Uterus (tissue), 4 donors: ENCODE results near the gene HBP1. TPM values are rescaled to one million over a fixed set of nuclear protein-coding genes. Genes with fewer than 3 reads are reported as not detected.
"Not testable (repeated sequence)": the region's sequence is repeated elsewhere in the genome, so short reads cannot be mapped to it uniquely, and the experiment has no call there.

ENCODE experiments used
- DNase-seq, 2 donors: peaks; one replicate each; pipeline ENCODE4 v3.0.0-alpha.2; 2019 to 2020
- H3K27ac ChIP-seq, 2 donors: fragments of 200-600 bp; sonication (generic); 1 replicate in 1 of 2; 2 replicates in 1 of 2; pipeline ENCODE4 v1.5.1; 2016 to 2018
- H3K27me3 ChIP-seq, 2 donors: fragments of 200-600 bp; sonication (generic); one replicate each; pipeline ENCODE4 v1.5.1; 2018 to 2019; ENCODE audit warnings: control low read depth in 1 of 2
- H3K36me3 ChIP-seq, 2 donors: fragments of 200-600 bp; sonication (generic); one replicate each; pipeline ENCODE4 v1.5.1; 2019; ENCODE audit warnings: control low read depth in 1 of 2
- H3K4me1 ChIP-seq, 2 donors: fragments of 200-600 bp; sonication (generic); one replicate each; pipeline ENCODE4 v1.5.1; 2018 to 2019; ENCODE audit warnings: control low read depth in 1 of 2
- H3K4me3 ChIP-seq, 2 donors: fragments of 200-600 bp; sonication (generic); 1 replicate in 1 of 2; 2 replicates in 1 of 2; pipeline ENCODE4 v1.5.1; 2018 to 2019; ENCODE audit warnings: mild to moderate bottlenecking in 1 of 2
- H3K9me3 ChIP-seq, 2 donors: fragments of 200-600 bp; sonication (generic); one replicate each; pipeline ENCODE4 v1.5.1; 2019; ENCODE audit warnings: control low read depth in 1 of 2
- CTCF ChIP-seq, 4 experiments: fragments of 200-600 bp in 2 of 4; fragments of 450-650 bp in 2 of 4; sonication (generic) in 2 of 4; IDR thresholded peaks; one replicate each; pipeline ENCODE4 v1.5.1; 2016 to 2019; ENCODE audit warnings: antibody characterized with exemption in 4 of 4, mild to moderate bottlenecking in 2 of 4, moderate library complexity in 1 of 4
- POLR2A ChIP-seq, 2 donors: fragments of 450-650 bp; IDR thresholded peaks; one replicate each; pipeline ENCODE4 v1.6.1; 2016; ENCODE audit warnings: antibody characterized with exemption in 2 of 2, mild to moderate bottlenecking in 1 of 2, moderate library complexity in 1 of 2
- intact Hi-C: fragments of 100-400 bp; cut with DNase I; formaldehyde crosslinking; loops from one replicate; pipeline ENCODE4 v1.15.1; 2023; ENCODE audit warnings: low total_unique reads
- total RNA-seq, 4 donors: library from RNA; depleted of rRNA in 3 of 4; stranded (reverse); fragments of >200 nt in 3 of 4; gene quantifications; one replicate each; pipeline versions ENCODE4 v1.1.0 to v1.2.4, GENCODE V29; 2014 to 2023
- donor health status: DM: yes; HTN: yes; CAD: no.

HBP1 gene
- total RNA-seq, 4 donors from 2014 or later: 48.3 to 169 (median 130) TPM

DNA sequence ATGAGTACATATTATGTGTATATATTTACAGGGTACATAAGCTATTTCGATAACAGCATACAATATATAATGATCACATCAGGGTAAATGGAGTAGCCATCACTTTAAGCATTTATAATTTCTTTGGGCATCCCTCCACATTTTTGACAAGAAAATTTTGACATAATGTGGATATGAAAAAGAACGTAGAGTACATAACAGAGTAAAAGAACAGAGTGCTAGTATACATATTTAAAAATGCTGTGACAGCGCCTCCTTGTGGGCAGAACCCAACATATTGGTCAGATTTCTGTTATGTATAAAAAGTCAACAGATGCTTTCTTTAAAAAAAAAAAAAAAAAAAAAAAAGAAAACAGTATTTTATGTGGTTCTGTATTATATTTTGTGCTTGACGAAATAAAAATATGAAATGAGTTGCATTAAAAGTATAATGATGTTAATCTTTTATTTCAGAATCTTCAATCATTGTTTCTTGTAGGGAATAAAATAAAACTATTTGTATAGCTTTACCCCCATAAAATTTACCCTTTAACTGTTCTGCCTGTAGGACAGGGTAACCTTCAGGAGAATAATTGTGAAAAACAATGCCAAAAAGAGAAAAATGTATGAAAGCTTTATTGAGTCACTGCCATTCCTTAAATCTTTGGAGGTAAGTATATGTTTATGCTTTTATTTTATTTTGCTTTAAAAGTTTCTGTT, 18.3 kb upstream of the HBP1 start:
- Histone ChIP-seq H3K4me3 (no peak overlapping the region), H3K9me3 (no peaks in the 10 kb centered on the region), H3K27ac (no peak overlapping the region), H3K4me1 (no peaks in the 10 kb centered on the region), H3K27me3 (no peaks in the 10 kb centered on the region), H3K36me3 (no peaks in the 10 kb centered on the region)
- intact Hi-C loops: no loop called here
- TF ChIP-seq POLR2A (IDR thresholded peaks at IDR 0.05) (no peak), CTCF (IDR thresholded peaks at IDR 0.05) (peak; percentile 52 to 66 (median 60))
- peak; percentile 71 to 80 for DNase-seq

- no peaks in the 10 kb centered on the region for H3K9me3 ChIP-seq
- no peaks in the 10 kb centered on the region for H3K4me1 ChIP-seq
- no peaks in the 10 kb centered on the region for H3K27me3 ChIP-seq
- TF ChIP-seq POLR2A (IDR thresholded peaks at IDR 0.05) (no peak), CTCF (IDR thresholded peaks at IDR 0.05) (no peak)
- no peak for DNase-seq
- intact Hi-C loops: no loop called here
- no peak overlapping the region for H3K27ac ChIP-seq
- no peaks in the 10 kb centered on the region for H3K36me3 ChIP-seq
- no peak overlapping the region for H3K4me3 ChIP-seq
Measured at GRCh38 chr7:107151538-107151937, 17.3 kb upstream of the HBP1 start.

GRCh38 chr7:107152011-107152410, 16.8 kb upstream of the HBP1 start:
- intact Hi-C loops: no loop called here
- Histone ChIP-seq H3K4me3 (no peak overlapping the region), H3K27me3 (no peaks in the 10 kb centered on the region), H3K36me3 (no peaks in the 10 kb centered on the region), H3K9me3 (no peaks in the 10 kb centered on the region), H3K27ac (no peak overlapping the region), H3K4me1 (no peaks in the 10 kb centered on the region)
- TF ChIP-seq CTCF (IDR thresholded peaks at IDR 0.05) (no peak), POLR2A (IDR thresholded peaks at IDR 0.05) (no peak)
- DNase-seq: no peak

DNA sequence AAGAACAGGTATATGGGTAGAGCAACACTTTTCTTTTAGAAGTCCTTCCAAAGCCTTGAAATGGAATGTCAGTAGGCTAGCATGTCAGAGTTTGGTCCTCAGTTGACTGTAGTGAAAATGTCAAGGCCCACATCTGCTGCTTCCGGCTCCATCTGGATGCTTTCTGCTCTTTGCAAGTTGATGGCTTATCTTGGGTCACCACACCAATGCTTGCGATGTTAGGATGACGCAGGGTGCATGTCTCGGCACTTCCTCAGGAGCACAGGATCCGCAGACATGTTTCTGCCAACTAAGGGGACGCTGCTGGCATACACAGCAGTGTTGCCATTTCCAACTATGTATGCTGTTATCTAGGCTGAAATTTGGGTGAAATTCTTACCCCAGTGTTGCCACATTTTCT, 14.0 kb upstream of the HBP1 start:
- no peaks in the 10 kb centered on the region for H3K27me3 ChIP-seq
- DNase-seq: no peak
- no peak overlapping the region for H3K4me3 ChIP-seq
- H3K4me1 ChIP-seq: no peaks in the 10 kb centered on the region
- intact Hi-C loops: no loop called here
- no peaks in the 10 kb centered on the region for H3K36me3 ChIP-seq
- no peaks in the 10 kb centered on the region for H3K9me3 ChIP-seq
- TF ChIP-seq POLR2A (IDR thresholded peaks at IDR 0.05) (no peak), CTCF (IDR thresholded peaks at IDR 0.05) (no peak)
- no peak overlapping the region for H3K27ac ChIP-seq

- DNase-seq, H3K9me3 ChIP-seq, H3K27me3 ChIP-seq, H3K4me1 ChIP-seq, H3K36me3 ChIP-seq, H3K27ac ChIP-seq, intact Hi-C loops, H3K4me3 ChIP-seq: not testable (repeated sequence)
Measured at GRCh38 chr7:107155726-107156125, 13.1 kb upstream of the HBP1 start.

DNA sequence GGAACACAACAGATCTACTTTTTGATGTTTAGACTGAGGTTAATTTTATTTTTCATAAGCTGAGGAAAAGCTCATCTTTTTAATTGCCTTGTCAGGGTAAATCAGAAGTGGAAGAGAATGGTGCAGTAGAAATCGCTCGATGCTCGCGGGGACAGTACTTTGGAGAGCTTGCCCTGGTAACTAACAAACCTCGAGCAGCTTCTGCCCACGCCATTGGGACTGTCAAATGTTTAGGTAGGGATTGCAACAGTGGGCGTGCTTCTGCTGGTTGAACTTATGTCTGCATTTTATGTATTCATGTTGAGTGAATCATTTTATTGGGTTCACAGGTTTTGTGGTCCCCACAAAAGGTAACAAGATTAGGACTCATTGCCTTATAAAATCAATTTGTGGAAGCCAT, 11.7 kb upstream of the HBP1 start:
- no peak for TF ChIP-seq CTCF (IDR thresholded peaks at IDR 0.05)
- TF ChIP-seq POLR2A (IDR thresholded peaks at IDR 0.05): no peak
- Histone ChIP-seq H3K36me3 (no peaks in the 10 kb centered on the region), H3K4me1 (no peaks in the 10 kb centered on the region), H3K4me3 (no peak overlapping the region), H3K27ac (no peak overlapping the region), H3K9me3 (no peaks in the 10 kb centered on the region), H3K27me3 (no peaks in the 10 kb centered on the region)
- intact Hi-C loops: no loop called here
- DNase-seq: no peak
